ENCODE measurements around the gene LMTK3. TPM values are rescaled to one million over a fixed set of nuclear protein-coding genes. Genes with fewer than 3 reads are reported as not detected.
"Not testable (repeated sequence)": the region's sequence is repeated elsewhere in the genome, so short reads cannot be mapped to it uniquely, and the experiment has no call there.

The LMTK3 gene
- total and polyA plus RNA-seq, 12 donors = 0.06 to 15.1 (median 2.2) TPM

- peak in 1 of 7 donors; percentile 48 for DNase-seq
- H3K9me3 ChIP-seq (replicated peaks in 1 of 3) = no peaks in the 10 kb centered on the region
- H3K27ac ChIP-seq = no peak overlapping the region
- H3K27me3 ChIP-seq = no peaks in the 10 kb centered on the region
- TF ChIP-seq, protein P1, sequence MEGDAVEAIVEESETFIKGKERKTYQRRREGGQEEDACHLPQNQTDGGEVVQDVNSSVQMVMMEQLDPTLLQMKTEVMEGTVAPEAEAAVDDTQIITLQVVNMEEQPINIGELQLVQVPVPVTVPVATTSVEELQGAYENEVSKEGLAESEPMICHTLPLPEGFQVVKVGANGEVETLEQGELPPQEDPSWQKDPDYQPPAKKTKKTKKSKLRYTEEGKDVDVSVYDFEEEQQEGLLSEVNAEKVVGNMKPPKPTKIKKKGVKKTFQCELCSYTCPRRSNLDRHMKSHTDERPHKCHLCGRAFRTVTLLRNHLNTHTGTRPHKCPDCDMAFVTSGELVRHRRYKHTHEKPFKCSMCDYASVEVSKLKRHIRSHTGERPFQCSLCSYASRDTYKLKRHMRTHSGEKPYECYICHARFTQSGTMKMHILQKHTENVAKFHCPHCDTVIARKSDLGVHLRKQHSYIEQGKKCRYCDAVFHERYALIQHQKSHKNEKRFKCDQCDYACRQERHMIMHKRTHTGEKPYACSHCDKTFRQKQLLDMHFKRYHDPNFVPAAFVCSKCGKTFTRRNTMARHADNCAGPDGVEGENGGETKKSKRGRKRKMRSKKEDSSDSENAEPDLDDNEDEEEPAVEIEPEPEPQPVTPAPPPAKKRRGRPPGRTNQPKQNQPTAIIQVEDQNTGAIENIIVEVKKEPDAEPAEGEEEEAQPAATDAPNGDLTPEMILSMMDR (IDR thresholded peaks at IDR 0.05) = no peak
- TF ChIP-seq POLR2A (IDR thresholded peaks at IDR 0.05) = no peak
- H3K4me3 ChIP-seq = no peak overlapping the region
- peaks cover 16 to 24% of the 10 kb centered on the region in 2 donors for H3K4me1 ChIP-seq (replicated peaks in 1 of 2)
- no peaks in the 10 kb centered on the region for H3K36me3 ChIP-seq (replicated peaks in 1 of 2)
- 33 to 47% (median 39%) methylated on average over 9 to 10 of the region's 10 CpGs for WGBS, 4 donors
- intact Hi-C loops (cut with DNase I) = no loop called here
These were observed 19.9 kb downstream of the LMTK3 start for GRCh38 chr19:48491793-48492123.

- no peaks in the 10 kb centered on the region for H3K27me3 ChIP-seq
- TF ChIP-seq, protein P1 (IDR thresholded peaks at IDR 0.05) = no peak
- TF ChIP-seq POLR2A (IDR thresholded peaks at IDR 0.05) = no peak
- 9 to 29% (median 14%) methylated on average over 21 to 50 of the region's 50 CpGs for WGBS, 4 donors
- H3K4me3 ChIP-seq = no peak overlapping the region
- intact Hi-C loops (cut with DNase I) = no loop called here
- DNase-seq = peak in 4 of 7 donors; percentile 40 to 62 (median 55)
- no peaks in the 10 kb centered on the region for H3K36me3 ChIP-seq (replicated peaks in 1 of 2)
- no peak overlapping the region for H3K27ac ChIP-seq
- H3K4me1 ChIP-seq (replicated peaks in 1 of 2) = peaks cover 16 to 24% of the 10 kb centered on the region in 2 donors
- no peaks in the 10 kb centered on the region for H3K9me3 ChIP-seq (replicated peaks in 1 of 3)
These were observed 20.4 kb downstream of the LMTK3 start for GRCh38 chr19:48490981-48491792.

GRCh38 chr19:48489608-48490216 is 21.9 kb downstream of the LMTK3 start:
- WGBS, 4 donors = 18 to 46% (median 21%) methylated on average over 4 to 19 of the region's 19 CpGs
- H3K27ac ChIP-seq = no peak overlapping the region
- intact Hi-C loops (cut with DNase I) = no loop called here
- no peak overlapping the region for H3K4me3 ChIP-seq
- no peaks in the 10 kb centered on the region for H3K27me3 ChIP-seq
- H3K9me3 ChIP-seq (replicated peaks in 1 of 3) = no peaks in the 10 kb centered on the region
- H3K36me3 ChIP-seq (replicated peaks in 1 of 2) = no peaks in the 10 kb centered on the region
- peaks cover 16 to 23% of the 10 kb centered on the region in 2 donors for H3K4me1 ChIP-seq (replicated peaks in 1 of 2)
- TF ChIP-seq POLR2A (IDR thresholded peaks at IDR 0.05) = no peak
- TF ChIP-seq, protein P1 (IDR thresholded peaks at IDR 0.05) = peak; percentile 77 to 96 (median 90)
- peak in 6 of 7 donors; percentile 75 to 87 (median 80) for DNase-seq

DNA sequence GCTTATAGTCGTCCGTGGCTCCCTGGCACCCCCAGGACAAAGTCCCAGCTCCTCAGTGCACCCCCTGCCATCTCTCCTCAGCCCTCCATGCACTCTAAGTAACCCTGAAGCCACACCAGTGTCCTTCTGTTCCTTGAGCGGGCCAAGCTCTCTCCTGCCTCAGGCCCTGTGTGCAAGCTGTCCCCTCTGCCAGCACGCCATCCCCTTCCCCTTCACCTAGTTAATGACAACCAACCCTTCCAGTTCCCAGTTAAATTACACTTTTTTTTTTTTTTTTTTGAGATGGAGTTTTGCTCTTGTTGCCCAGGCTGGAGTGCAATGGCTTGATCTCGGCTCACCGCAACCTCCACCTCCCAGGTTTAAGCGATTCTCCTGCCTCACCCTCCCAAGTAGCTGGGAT is 23.2 kb downstream of the LMTK3 start:
- DNase-seq; H3K9me3 ChIP-seq (replicated peaks in 1 of 3); H3K27me3 ChIP-seq; intact Hi-C loops (cut with DNase I); H3K4me3 ChIP-seq; H3K36me3 ChIP-seq (replicated peaks in 1 of 2): not testable (repeated sequence)
- peak overlapping the region in 1 of 5 donors; percentile 37 for H3K27ac ChIP-seq
- peaks cover 9 to 15% of the 10 kb centered on the region in 2 donors for H3K4me1 ChIP-seq (replicated peaks in 1 of 2)
- WGBS, 4 donors = 72 to 78% (median 74%) methylated on average over 7 of the region's 7 CpGs
